ENCODE data around the gene SLC2A8. TPM values are rescaled to one million over a fixed set of nuclear protein-coding genes. Genes with fewer than 3 reads are reported as not detected.

SLC2A8 gene
- total RNA-seq, 1 donor from 2014 or later: 21.8 TPM

- intact Hi-C loops (cut with DNase I): no loop called here
- no peak for DNase-seq
- Histone ChIP-seq H3K4me3 (no peak overlapping the region), H3K27ac (no peak overlapping the region), H3K27me3 (no peaks in the 10 kb centered on the region), H3K9me3 (no peaks in the 10 kb centered on the region), H3K4me1 (peaks cover 32% of the 10 kb centered on the region), H3K36me3 (peaks cover 6% of the 10 kb centered on the region)
- no peak for ATAC-seq
- no peak for TF ChIP-seq CTCF (IDR thresholded peaks at IDR 0.05)
These were observed 25.3 kb downstream of the SLC2A8 start for GRCh38 chr9:127422133-127422782.

GRCh38 chr9:127422787-127423186, 25.8 kb downstream of the SLC2A8 start:
- DNase-seq: no peak
- Histone ChIP-seq H3K4me3 (peak overlapping the region; percentile 84), H3K36me3 (peaks cover 6% of the 10 kb centered on the region), H3K27me3 (no peaks in the 10 kb centered on the region), H3K4me1 (peaks cover 32% of the 10 kb centered on the region), H3K27ac (peak overlapping the region; percentile 91), H3K9me3 (no peaks in the 10 kb centered on the region)
- no peak for ATAC-seq
- TF ChIP-seq CTCF (IDR thresholded peaks at IDR 0.05): no peak
- intact Hi-C loops (cut with DNase I): no loop called here

- ATAC-seq (no peak), DNase-seq (no peak)
- Histone ChIP-seq H3K4me3 (peak overlapping the region; percentile 84), H3K4me1 (peaks cover 32% of the 10 kb centered on the region), H3K27ac (peak overlapping the region; percentile 91), H3K36me3 (peaks cover 8% of the 10 kb centered on the region), H3K9me3 (no peaks in the 10 kb centered on the region), H3K27me3 (no peaks in the 10 kb centered on the region)
- TF ChIP-seq CTCF (IDR thresholded peaks at IDR 0.05): no peak
- intact Hi-C loops (cut with DNase I): no loop called here
These were observed 26.5 kb downstream of the SLC2A8 start for GRCh38 chr9:127423476-127423933.

GRCh38 chr9:127423934-127424675, 27.1 kb downstream of the SLC2A8 start, which contains the start of gene ZNF79:
Gene ZNF79, plus strand, starts transcription at chr9:127424382. Its CDS starts 406 bp downstream, at chr9:127424788.
- Histone ChIP-seq H3K27me3 (no peaks in the 10 kb centered on the region), H3K9me3 (no peaks in the 10 kb centered on the region), H3K36me3 (peaks cover 14% of the 10 kb centered on the region), H3K4me1 (peaks cover 32% of the 10 kb centered on the region), H3K27ac (peak within 1 kb of the TSS; percentile 91), H3K4me3 (peak within 1 kb of the TSS; percentile 84)
- peak; percentile 97 for DNase-seq
- no peak for TF ChIP-seq CTCF (IDR thresholded peaks at IDR 0.05)
- ATAC-seq: peak; percentile 98
- intact Hi-C loops (cut with DNase I): no loop called here

- peaks cover 32% of the 10 kb centered on the region for H3K4me1 ChIP-seq
- no peak for TF ChIP-seq CTCF (IDR thresholded peaks at IDR 0.05)
- H3K9me3 ChIP-seq: no peaks in the 10 kb centered on the region
- intact Hi-C loops (cut with DNase I): no loop called here
- H3K27ac ChIP-seq: peak overlapping the region; percentile 91
- H3K36me3 ChIP-seq: peaks cover 19% of the 10 kb centered on the region
- no peak for ATAC-seq
- no peak for DNase-seq
- H3K27me3 ChIP-seq: no peaks in the 10 kb centered on the region
- H3K4me3 ChIP-seq: peak overlapping the region; percentile 84
These were observed 27.7 kb downstream of the SLC2A8 start for GRCh38 chr9:127424676-127424999.
